NB4 (cell line): ENCODE data around the gene TECTA.

ENCODE experiments used
- DNase-seq: peaks from one replicate; pipeline ENCODE4 v3.0.0; 2010; ENCODE audit warnings: low read depth
- H3K4me3 ChIP-seq: one replicate; pipeline ENCODE4 v1.5.1; 2011; ENCODE audit warnings: mild to moderate bottlenecking, low read depth, low read length, moderate library complexity
- MYC ChIP-seq: IDR thresholded peaks from 2 replicates; pipeline ENCODE4 v1.6.1; 2011; ENCODE audit warnings: low read depth, low read length
- POLR2A ChIP-seq: IDR thresholded peaks from 2 replicates; pipeline ENCODE4 v1.6.1; 2011; ENCODE audit warnings: mild to moderate bottlenecking; ENCODE audit not compliant: insufficient read length; ENCODE audit errors: extremely low read depth
- TF ChIP-seq, protein P1 (sequence below): IDR thresholded peaks from 2 replicates; pipeline ENCODE4 v1.6.1; 2011; ENCODE audit warnings: low read depth, low read length
- TF ChIP-seq, protein P2 (sequence below): IDR thresholded peaks from one replicate; pipeline ENCODE4 v1.5.1; 2012; ENCODE audit warnings: low read depth, low read length

TECTA gene

DNA sequence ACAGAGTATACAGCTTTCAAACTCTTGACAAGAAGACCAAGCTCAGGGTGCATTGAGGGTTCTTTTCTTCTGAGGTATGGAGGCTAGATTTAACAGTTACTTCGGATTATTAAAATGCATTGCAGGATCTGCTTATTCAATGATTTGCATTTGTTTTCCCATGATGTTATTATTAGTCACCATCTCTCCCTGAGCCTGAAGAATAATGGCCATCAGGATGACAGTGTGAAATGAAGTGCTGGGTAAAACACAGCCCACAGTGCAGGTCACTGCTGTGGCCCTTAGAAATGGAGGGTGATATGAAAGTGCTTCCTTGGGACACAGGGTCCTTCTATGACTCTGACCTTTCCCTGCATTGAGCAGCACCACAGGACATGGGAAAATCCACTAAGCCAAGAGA is 40.0 kb downstream of the TECTA start:
- H3K4me3 ChIP-seq: no peak overlapping the region
- DNase-seq: no peak
- TF ChIP-seq MYC (no peak), POLR2A (no peak)
- TF ChIP-seq, protein P1, sequence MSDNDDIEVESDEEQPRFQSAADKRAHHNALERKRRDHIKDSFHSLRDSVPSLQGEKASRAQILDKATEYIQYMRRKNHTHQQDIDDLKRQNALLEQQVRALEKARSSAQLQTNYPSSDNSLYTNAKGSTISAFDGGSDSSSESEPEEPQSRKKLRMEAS: no peak
- TF ChIP-seq, protein P2, sequence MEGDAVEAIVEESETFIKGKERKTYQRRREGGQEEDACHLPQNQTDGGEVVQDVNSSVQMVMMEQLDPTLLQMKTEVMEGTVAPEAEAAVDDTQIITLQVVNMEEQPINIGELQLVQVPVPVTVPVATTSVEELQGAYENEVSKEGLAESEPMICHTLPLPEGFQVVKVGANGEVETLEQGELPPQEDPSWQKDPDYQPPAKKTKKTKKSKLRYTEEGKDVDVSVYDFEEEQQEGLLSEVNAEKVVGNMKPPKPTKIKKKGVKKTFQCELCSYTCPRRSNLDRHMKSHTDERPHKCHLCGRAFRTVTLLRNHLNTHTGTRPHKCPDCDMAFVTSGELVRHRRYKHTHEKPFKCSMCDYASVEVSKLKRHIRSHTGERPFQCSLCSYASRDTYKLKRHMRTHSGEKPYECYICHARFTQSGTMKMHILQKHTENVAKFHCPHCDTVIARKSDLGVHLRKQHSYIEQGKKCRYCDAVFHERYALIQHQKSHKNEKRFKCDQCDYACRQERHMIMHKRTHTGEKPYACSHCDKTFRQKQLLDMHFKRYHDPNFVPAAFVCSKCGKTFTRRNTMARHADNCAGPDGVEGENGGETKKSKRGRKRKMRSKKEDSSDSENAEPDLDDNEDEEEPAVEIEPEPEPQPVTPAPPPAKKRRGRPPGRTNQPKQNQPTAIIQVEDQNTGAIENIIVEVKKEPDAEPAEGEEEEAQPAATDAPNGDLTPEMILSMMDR: no peak

- TF ChIP-seq POLR2A: no peak
- TF ChIP-seq MYC: no peak
- TF ChIP-seq, protein P2: no peak
- TF ChIP-seq, protein P1: no peak
- H3K4me3 ChIP-seq: no peak overlapping the region
- no peak for DNase-seq
Observed at GRCh38 chr11:121143921-121144320, 42.9 kb downstream of the TECTA start.

DNA sequence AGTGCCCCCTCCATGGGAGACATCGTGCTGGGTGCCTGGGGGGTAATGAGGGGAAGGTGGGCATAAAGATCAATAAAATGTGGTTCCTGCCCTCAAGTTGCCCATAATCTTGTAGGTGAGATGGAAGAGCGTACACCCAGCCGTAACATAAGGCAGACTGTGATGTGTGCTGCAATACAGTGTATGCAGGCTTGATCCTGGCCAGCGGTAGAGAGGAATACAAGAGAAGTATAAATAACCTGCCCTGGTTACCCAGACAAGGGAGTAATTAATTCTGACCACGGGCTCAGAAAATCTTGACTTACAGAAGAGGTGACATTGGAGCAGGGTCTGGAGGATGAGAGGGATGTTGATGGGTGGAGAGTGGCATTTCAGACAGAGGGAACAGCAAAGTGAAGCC is 43.7 kb downstream of the TECTA start:
- TF ChIP-seq MYC (no peak), POLR2A (no peak)
- TF ChIP-seq, protein P1: no peak
- TF ChIP-seq, protein P2: no peak
- no peak overlapping the region for H3K4me3 ChIP-seq
- DNase-seq: no peak

DNA sequence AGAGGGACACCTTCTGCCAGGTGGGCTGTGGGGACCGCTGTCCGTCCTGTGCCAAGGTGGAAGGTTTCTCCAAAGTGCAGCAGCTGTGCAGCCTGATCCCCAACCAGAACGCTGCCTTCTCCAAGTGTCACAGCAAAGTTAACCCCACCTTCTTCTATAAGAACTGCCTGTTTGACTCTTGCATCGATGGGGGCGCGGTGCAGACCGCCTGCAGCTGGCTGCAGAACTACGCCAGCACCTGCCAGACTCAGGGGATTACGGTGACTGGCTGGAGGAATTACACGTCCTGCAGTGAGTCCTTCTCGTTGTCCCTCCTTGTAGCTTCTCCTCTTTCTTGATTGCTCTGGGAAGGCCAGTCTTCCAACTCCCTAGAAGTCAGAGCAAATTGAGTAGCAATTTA is 44.8 kb downstream of the TECTA start:
- H3K4me3 ChIP-seq: no peak overlapping the region
- no peak for DNase-seq
- TF ChIP-seq MYC: no peak
- TF ChIP-seq, protein P1: no peak
- TF ChIP-seq, protein P2: no peak

- DNase-seq: no peak
- TF ChIP-seq, protein P2: no peak
- TF ChIP-seq MYC (no peak), POLR2A (no peak)
- TF ChIP-seq, protein P1: no peak
- no peak overlapping the region for H3K4me3 ChIP-seq
Observed at GRCh38 chr11:121149116-121149515, 48.1 kb downstream of the TECTA start.

DNA sequence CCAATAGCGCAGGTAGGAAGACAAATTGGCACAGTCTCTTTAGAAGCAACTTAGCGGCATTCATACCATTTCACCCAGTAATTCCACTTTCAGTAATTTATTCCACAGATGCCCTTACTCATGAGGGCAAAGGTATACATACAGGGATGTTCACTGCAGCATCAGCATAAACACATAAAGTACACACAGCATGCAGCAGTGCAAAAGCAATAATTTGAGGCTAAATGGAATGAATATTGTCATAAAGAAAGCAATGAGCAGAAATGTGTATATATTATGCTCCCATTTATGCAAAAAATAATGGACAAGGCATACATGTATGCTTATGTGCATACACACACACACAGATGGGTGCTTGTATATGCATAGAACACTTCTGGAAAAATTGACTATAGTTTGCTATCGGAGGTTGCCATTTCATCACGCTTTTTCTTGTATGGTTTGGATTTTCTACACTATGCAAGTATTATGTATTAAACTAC is 50.2 kb downstream of the TECTA start:
- DNase-seq: no peak
- TF ChIP-seq POLR2A: no peak
- no peak for TF ChIP-seq MYC
- TF ChIP-seq, protein P1: no peak
- TF ChIP-seq, protein P2: no peak
- H3K4me3 ChIP-seq: no peak overlapping the region
